GM13977 (cell line): ENCODE measurements around the gene SIRT7.

Experiments used
- DNase-seq: peaks from one replicate; pipeline ENCODE4 v3.0.0; 2012; ENCODE audit warnings: low spot score
- in situ Hi-C: fragments of 300-500 bp; cut with MboI; formaldehyde crosslinking; loops from one replicate; pipeline ENCODE4 v1.12.0; 2022; ENCODE audit warnings: low sequenced_read_pairs, low pct_unique_long_range_greater_than_20kb, mixed read lengths, inconsistent platforms; ENCODE audit not compliant: unreplicated experiment
- TF ChIP-seq, protein P1 (sequence below): IDR thresholded peaks from 2 replicates; pipeline ENCODE4 v1.5.1; 2012; ENCODE audit warnings: mild to moderate bottlenecking, control low read depth; ENCODE audit not compliant: insufficient read depth; ENCODE audit errors: extremely low read depth, missing control alignments

The SIRT7 gene

DNA sequence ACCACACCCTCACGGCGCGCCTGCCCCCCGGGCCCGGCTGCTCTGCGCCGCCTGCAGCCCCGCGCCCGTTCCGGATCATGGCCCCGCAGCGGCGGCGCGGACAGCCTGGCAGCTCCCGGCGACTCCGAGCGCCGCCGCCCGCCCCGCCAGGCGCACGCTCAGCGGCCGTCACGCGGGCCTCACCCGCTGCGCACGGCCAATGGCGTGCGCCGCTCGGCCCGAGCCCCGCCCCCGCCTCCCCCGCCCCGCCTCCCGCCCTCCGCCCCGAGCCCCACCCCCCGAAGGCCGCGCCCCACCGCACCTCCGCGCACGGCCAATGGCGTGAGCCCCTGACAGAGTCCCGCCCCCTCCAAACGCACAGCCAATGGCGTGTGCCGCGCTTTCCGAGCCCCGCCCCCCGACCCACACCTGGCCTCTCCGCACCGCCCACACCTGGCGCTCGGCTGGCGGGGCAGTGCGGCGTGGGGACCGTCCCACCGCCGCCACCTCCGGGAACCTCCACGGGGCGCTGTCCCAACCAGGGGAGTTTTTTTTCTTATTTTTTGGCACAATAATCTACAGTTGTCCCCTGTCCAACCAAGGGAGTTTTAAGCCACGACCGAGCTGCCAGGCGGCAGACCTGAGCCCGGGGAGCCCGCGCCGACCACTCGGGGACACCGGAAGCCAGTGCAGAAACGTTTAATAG lies 6.6 kb downstream of the SIRT7 start, which contains the start of gene PCYT2:
PCYT2 (minus strand) TSS at position 123 of the 685 bp plus-strand sequence; CDS start at position 79, 44 bp downstream.
- TF ChIP-seq, protein P1, sequence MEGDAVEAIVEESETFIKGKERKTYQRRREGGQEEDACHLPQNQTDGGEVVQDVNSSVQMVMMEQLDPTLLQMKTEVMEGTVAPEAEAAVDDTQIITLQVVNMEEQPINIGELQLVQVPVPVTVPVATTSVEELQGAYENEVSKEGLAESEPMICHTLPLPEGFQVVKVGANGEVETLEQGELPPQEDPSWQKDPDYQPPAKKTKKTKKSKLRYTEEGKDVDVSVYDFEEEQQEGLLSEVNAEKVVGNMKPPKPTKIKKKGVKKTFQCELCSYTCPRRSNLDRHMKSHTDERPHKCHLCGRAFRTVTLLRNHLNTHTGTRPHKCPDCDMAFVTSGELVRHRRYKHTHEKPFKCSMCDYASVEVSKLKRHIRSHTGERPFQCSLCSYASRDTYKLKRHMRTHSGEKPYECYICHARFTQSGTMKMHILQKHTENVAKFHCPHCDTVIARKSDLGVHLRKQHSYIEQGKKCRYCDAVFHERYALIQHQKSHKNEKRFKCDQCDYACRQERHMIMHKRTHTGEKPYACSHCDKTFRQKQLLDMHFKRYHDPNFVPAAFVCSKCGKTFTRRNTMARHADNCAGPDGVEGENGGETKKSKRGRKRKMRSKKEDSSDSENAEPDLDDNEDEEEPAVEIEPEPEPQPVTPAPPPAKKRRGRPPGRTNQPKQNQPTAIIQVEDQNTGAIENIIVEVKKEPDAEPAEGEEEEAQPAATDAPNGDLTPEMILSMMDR, result no peak
- peak; percentile 100 for DNase-seq
- in situ Hi-C loops, result no loop called here

DNA sequence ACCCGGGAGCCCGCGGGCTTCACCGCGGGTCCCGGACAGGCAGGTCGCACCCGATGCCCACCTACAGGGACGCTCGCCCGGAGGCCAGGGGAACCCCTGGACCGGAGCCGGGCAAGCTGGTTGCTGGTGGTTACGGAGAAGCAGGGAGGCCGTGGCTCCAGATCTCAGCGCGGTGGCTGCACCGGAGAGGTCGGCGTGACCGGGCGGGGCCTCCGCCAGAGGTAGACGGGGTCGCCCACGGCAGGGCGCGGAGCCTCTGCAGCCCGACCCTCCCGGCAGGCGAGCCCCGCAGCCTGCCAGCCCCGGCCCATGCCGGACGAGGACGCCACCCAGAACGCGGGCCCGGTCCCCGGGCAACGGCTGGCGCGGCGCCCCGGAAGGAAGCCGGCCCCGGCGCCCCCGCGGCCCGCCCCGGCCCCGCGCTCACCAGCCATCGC lies 7.1 kb downstream of the SIRT7 start:
- no peak for DNase-seq
- in situ Hi-C loops, result no loop called here
- TF ChIP-seq, protein P1, result no peak

DNA sequence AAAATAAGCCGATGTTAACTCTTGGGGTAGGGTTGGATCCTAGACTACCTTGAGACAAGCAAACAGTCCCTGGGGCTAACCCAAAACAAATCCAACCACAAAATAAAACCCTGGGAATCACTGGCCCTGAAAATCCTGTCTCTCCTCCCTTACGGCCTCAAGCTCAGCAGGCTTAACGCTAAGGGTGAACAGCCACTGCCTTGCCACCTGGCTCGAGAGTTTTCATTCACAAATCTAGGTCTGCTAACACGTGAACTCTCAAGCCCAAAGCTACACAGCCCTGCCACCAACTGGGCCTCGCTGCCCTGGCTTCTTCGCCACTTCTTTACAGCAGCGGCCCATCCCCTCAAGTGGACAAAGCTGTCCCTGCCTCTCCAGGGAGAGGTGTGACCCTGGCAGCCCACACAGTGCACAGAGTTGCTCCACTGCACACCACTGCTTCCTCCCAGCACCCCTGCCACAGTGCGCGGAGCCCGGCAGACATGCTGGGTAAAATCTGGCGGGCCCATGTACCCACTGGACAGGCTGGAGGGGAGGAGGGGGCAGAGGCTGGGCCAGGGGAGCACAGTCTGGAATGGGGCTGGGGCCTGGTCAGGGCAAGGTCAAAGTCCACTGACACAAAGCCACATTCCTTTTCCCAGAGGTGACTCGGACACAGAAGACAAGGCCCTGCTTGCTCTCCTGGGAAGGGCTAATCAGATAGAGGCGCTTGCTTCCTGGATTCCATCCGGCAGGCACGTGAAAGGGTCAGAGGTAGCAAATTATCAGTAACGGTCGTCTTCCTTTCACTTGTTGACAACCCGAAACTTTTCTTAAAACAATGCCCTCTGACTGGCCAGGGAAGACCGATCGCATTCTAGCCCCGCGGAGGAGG lies 7.8 kb downstream of the SIRT7 start:
- DNase-seq, result no peak
- in situ Hi-C loops, result no loop called here
- TF ChIP-seq, protein P1, result no peak

DNA sequence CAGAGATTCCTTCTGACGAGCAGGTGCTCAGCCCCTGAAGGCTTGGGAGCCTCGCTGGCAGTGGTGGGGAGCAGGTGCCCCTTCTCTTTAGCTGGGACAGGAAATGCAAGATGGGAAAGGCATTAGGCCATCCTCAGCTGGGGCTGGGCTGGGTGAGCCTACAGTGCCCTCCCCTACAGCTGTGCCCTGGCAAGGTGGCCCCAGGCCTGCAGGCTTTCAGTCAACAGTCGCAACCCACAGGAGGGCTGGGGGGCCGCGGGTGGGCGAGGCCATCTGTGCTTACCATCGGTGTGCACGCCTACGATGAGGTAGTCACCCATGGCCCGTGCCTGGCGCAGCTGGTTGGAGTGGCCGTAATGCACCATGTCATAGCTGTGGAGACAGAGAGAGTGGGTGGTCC lies 8.7 kb downstream of the SIRT7 start:
- DNase-seq, result no peak
- TF ChIP-seq, protein P1, result no peak
- in situ Hi-C loops, result no loop called here

DNA sequence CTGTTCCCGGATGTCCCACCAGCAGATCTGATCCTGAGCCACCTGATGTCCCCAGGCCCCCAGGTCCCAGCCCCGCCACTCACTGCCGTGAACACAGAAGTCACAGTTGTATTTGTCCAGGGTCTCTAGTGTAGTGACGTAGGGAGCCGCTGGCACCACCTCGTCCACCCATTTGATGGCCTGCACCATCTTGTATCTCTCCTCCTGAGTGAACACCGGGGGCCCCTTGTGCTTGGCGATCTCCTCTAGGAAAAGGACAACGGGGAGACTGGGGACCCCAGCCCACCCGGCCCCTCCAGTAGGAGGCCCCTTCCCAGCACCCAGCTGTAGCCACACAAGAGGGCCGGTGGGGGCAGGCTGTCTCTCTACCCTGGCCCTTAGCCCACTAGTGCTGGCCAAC lies 9.2 kb downstream of the SIRT7 start:
- no peak for DNase-seq
- in situ Hi-C loops, result no loop called here
- TF ChIP-seq, protein P1, result no peak

DNA sequence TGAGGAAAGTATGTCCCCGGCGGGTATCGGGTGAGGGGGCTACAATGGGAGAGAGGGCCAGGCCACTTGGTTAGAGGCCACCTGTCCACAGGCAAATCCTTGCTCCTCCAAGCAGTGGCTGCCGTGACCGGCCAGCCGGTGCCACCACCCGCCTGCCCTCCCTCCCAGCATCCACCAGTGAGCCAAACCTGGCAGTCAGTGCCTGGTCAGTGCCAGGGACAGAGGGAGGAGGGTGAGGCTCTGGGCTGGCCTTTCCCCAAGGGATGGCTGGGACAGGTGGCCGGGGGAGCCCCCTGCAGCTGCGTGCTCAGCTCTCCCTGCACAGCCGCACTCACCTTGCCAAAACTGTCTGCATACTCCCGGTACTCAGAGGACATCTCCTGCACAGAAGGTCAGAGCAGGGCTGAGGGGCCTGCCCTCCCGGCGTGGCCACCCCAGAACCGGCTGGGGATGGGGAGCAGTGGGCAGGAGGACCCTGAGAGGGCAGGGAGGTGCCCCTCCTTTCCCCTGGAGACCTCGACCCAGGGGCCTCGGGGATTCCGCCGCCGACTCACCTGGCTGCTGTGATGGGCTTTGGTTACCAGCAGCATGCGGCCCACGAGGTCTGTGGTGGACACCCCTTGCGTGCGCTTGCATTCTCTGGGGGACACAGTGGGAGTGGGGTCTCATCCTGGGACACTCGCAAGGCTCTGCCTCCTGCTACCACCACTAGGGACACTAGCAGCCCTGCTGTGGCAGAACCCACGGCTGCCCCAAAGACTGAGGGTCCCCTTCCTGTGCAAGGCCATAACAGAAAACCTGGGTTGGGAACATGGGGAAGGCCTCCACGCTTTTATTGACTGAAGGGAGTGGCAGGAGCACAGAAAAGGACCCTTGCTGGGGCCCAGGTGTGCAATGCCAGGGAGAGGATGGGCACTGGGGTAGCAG lies 10.5 kb downstream of the SIRT7 start:
- in situ Hi-C loops, result no loop called here
- DNase-seq, result no peak
- TF ChIP-seq, protein P1, result peak; percentile 8
